ENCODE measurements around the gene NUDT19. TPM values are rescaled to one million over a fixed set of nuclear protein-coding genes. Genes with fewer than 3 reads are reported as not detected.

Gene NUDT19
- total and polyA plus RNA-seq, 2 experiments from 2014 or later, result 2.4 to 3.9 TPM

DNA sequence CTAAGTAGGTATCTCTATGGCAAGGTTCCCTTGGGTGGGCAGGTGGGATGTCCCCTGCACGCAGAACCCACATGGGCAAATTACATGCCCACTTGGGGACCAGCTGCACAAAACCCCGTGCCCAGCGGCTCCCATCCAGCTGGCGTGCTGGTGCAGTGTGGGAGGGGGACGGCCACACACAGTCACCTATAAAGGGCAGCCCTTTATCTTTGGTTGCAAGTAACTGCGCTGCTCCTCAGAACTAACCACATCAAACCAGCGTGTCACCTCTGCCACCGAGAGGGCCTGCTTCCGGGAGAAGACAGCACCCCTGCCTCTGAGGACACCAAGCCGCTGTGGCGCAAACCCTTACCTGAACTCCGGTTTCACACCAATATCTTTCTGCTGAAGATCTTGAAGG lies 48.9 kb upstream of the NUDT19 start (continued):
- no peak for TF ChIP-seq REST (IDR thresholded peaks at IDR 0.05; ENCODE audit: unreplicated experiment)
- TF ChIP-seq CTCF (conservative IDR thresholded peaks at IDR 0.05; ENCODE audit: low read depth in 2 of 2), result no peak
- no peak for TF ChIP-seq ZNF331 (CRISPR knock-in tag; IDR thresholded peaks at IDR 0.05; ENCODE audit: low read depth)

DNA sequence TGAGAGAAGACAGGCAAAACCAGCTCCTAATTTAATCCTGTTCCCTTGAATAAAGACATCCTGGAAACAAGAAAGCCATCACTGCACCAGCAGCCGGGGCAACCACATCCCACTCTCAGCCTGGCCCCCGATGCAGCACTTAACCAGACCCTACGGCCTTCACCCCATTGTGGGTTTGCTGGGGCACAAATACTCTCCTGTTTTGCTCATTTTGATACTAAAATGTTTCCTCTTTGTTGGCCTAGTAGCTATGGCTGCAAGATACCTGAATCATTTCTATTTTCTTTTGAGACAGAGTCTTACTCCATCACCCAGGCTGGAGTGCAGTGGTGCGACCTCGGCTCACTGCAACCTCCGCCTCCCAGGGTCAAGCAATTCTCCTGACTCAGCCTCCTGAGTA lies 45.1 kb upstream of the NUDT19 start:
- TF ChIP-seq CTCF (conservative IDR thresholded peaks at IDR 0.05; ENCODE audit: low read depth in 2 of 2), result no peak
- no peak for TF ChIP-seq EZH2phosphoT487 (IDR thresholded peaks at IDR 0.05; ENCODE audit: unreplicated experiment)
- H3K27me3 ChIP-seq (ENCODE audit: insufficient read depth), result no peaks in the 10 kb centered on the region
- Mint-ChIP-seq H3K27ac (no peak overlapping the region), H3K4me1 (peaks cover under 1% of the 10 kb centered on the region; the same call in 2 of the 3 replicates), H3K9me3 (no peaks in the 10 kb centered on the region), H3K4me3 (no peak overlapping the region), H3K36me3 (ENCODE audit: low read depth) (peaks cover 58% of the 10 kb centered on the region), H3K27me3 (ENCODE audit: insufficient read depth, low read depth, poor library complexity) (no peaks in the 10 kb centered on the region)
- no peaks in the 10 kb centered on the region for H4K20me1 ChIP-seq (replicated peaks; ENCODE audit: insufficient read depth)
- H2AFZ ChIP-seq, result no peak overlapping the region
- DNase-seq (ENCODE audit: low spot score) (no peak), ATAC-seq (no peak)
- H3K79me2 ChIP-seq (replicated peaks; ENCODE audit: insufficient read depth), result no peaks in the 10 kb centered on the region
- H3K36me3 ChIP-seq (ENCODE audit: insufficient read depth), result peaks cover 16% of the 10 kb centered on the region
- H3K27ac ChIP-seq (ENCODE audit: low read depth), result no peak overlapping the region
- H3K4me2 ChIP-seq, result no peak overlapping the region
- H3K4me1 ChIP-seq (ENCODE audit: insufficient read depth), result no peaks in the 10 kb centered on the region
- no peaks in the 10 kb centered on the region for H3F3A ChIP-seq (replicated peaks; ENCODE audit: low read depth)
- no peaks in the 10 kb centered on the region for H3K9me2 ChIP-seq (ENCODE audit: insufficient read depth)
- no peak overlapping the region for H3K4me3 ChIP-seq

DNA sequence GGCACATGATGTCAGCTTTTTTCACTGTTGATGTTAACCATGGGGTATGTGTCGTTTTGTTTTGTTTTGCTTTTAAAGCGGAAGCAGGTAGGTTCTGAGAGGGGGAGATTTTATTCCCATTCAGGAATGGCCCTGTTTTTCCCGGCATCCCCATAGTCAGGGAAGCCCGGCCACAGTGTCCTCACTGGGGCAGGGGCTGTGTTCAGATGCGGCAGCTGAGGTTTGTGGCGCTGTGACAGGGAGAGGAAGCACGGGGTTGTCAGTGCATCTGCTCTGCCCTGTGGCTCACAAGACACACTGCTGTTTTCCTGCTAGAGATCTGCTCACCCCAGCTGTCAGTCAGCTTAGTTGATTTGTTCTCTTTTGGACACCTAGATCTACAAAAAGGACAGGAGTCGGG lies 44.3 kb upstream of the NUDT19 start:
- DNase-seq (ENCODE audit: low spot score) (no peak), ATAC-seq (no peak)
- H3K27me3 ChIP-seq (ENCODE audit: insufficient read depth), result no peaks in the 10 kb centered on the region
- H3K27me3 Mint-ChIP-seq (ENCODE audit: insufficient read depth, low read depth, poor library complexity), result no peaks in the 10 kb centered on the region
- H3K4me1 ChIP-seq (ENCODE audit: insufficient read depth), result no peaks in the 10 kb centered on the region
- H3K27ac Mint-ChIP-seq, result no peak overlapping the region
- no peaks in the 10 kb centered on the region for H3K9me2 ChIP-seq (ENCODE audit: insufficient read depth)
- H3K79me2 ChIP-seq (replicated peaks; ENCODE audit: insufficient read depth), result 0 out of 2 replicates have a peak, but pooled peaks cover 3% of the 10 kb centered on the region
- H3F3A ChIP-seq (replicated peaks; ENCODE audit: low read depth), result no peaks in the 10 kb centered on the region
- H3K4me1 Mint-ChIP-seq, result peaks cover 7% of the 10 kb centered on the region; the same call in 2 of the 3 replicates
- H3K4me2 ChIP-seq, result no peak overlapping the region
- H3K36me3 Mint-ChIP-seq (ENCODE audit: low read depth), result peaks cover 52% of the 10 kb centered on the region
- no peak overlapping the region for H3K4me3 ChIP-seq
- H3K27ac ChIP-seq (ENCODE audit: low read depth), result no peak overlapping the region
- no peak overlapping the region for H2AFZ ChIP-seq
- no peaks in the 10 kb centered on the region for H3K9me3 Mint-ChIP-seq
- H3K4me3 Mint-ChIP-seq, result no peak overlapping the region
- H3K36me3 ChIP-seq (ENCODE audit: insufficient read depth), result peaks cover 16% of the 10 kb centered on the region
- H4K20me1 ChIP-seq (replicated peaks; ENCODE audit: insufficient read depth), result no peaks in the 10 kb centered on the region
- TF ChIP-seq EZH2phosphoT487 (IDR thresholded peaks at IDR 0.05; ENCODE audit: unreplicated experiment) (no peak), JUNB (IDR thresholded peaks at IDR 0.05; ENCODE audit: unreplicated experiment) (no peak)

Data from GM23338 (cell line).